ENCODE results near the gene RBM12. TPM values are rescaled to one million over a fixed set of nuclear protein-coding genes. Genes with fewer than 3 reads are reported as not detected.

The RBM12 gene
- total and polyA plus RNA-seq, 2 of the 8 experiments (the other 6 are each of a cell fraction or from before 2014, with no cell fraction given) = 187 to 214 TPM

DNA sequence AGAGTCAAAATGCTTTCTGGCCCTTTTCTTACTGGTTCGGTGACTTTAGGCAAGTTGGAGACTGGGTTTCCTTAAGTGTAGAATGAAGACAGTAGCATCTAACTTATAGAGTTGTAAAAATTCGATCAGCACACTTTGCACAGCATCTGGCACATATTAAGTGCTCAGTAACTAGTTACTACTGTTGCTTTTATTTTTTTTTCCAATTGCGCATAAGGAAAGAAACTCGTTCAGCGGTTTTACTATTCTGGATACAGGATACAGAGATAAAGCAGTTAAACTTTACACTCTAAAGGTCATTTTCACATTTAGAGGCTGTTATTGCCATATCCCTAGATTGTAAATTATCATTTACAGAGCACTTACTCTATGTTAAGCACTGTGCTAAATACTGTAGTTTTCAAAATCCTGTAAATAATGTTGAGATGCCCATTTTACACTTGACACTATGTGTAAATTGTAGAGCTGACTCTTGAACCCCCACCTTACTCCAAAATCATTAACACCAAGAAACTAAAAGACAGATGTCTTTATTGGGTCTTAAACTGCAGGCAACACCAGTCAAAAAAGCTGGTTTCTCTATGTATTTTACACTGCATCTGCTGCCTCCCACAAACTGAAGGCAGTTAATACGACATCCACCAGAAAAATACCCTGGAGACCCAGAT is 35.4 kb upstream of the RBM12 start:
- Histone ChIP-seq H3K36me3 (ENCODE audit: control insufficient read depth in 2 of 4, insufficient read depth in 4 of 4, low read length in 3 of 4) (peaks cover 3 to 34% (median 14%) of the 10 kb centered on the region in 4 experiments), H2BK20ac (ENCODE audit: low read length) (no peak overlapping the region), H3K79me2 (ENCODE audit: control insufficient read depth in 1 of 2, insufficient read depth in 2 of 2, low read length in 2 of 2) (peaks cover 0 to 8% of the 10 kb centered on the region in 2 experiments; a peak in 2 of 4 replicates), H2AFZ (ENCODE audit: low read length) (peak overlapping the region; percentile 11; the same call in 1 of the 2 replicates), H4K20me1 (replicated peaks in 1 of 2; ENCODE audit: control insufficient read depth in 1 of 2, insufficient read depth in 2 of 2, low read length in 2 of 2) (peaks cover 0 to 8% of the 10 kb centered on the region in 2 experiments), H3K4me2 (ENCODE audit: insufficient read depth in 1 of 2, low read depth in 2 of 2, low read length in 2 of 2) (peak overlapping the region; percentile 75 to 91), H2BK120ac (replicated peaks; ENCODE audit: low read depth, low read length) (no peak overlapping the region), H2AK5ac (ENCODE audit: low read depth, low read length) (no peak overlapping the region), H3K23ac (ENCODE audit: insufficient read length) (no peak overlapping the region), H2BK12ac (ENCODE audit: low read depth, low read length) (no peak overlapping the region), H3K4ac (replicated peaks; ENCODE audit: insufficient read length, low read depth, low read length) (no peak overlapping the region), H3K14ac (ENCODE audit: insufficient read length) (no peak overlapping the region), H4K91ac (replicated peaks; ENCODE audit: insufficient read length, low read length) (no peak overlapping the region), H3K27me3 (replicated peaks in 1 of 4; ENCODE audit: control insufficient read depth in 3 of 4, extremely low read depth in 1 of 4, insufficient read depth in 3 of 4, low read length in 3 of 4) (no peaks in the 10 kb centered on the region), H3K23me2 (ENCODE audit: low read depth, low read length) (peaks cover 13% of the 10 kb centered on the region), H2BK15ac (ENCODE audit: low read length) (no peak overlapping the region), H3K18ac (ENCODE audit: extremely low read depth, low read length) (no peak overlapping the region), H3K9me3 (ENCODE audit: insufficient read depth in 2 of 2, low read depth in 1 of 2, low read length in 1 of 2) (no peaks in the 10 kb centered on the region), H4K8ac (ENCODE audit: extremely low read depth, insufficient read depth, low read length) (no peak overlapping the region), H3K79me1 (ENCODE audit: low read depth, low read length) (no peaks in the 10 kb centered on the region), H3K4me1 (replicated peaks in 1 of 4; ENCODE audit: control insufficient read depth in 3 of 4, insufficient read depth in 4 of 4, low read length in 3 of 4) (peaks cover 0 to 2% (median under 1%) of the 10 kb centered on the region in 4 experiments; a peak in 3 of 7 replicates), H3K56ac (replicated peaks; ENCODE audit: insufficient read length, low read depth, low read length) (no peak overlapping the region), H3K4me3 (ENCODE audit: extremely low read depth in 1 of 4, insufficient read depth in 2 of 4, low read depth in 3 of 4, low read length in 4 of 4) (peak overlapping the region; percentile 66 to 99 (median 88)), H3K27ac (ENCODE audit: low read depth, low read length) (peak overlapping the region; percentile 78), H3K9ac (replicated peaks in 1 of 4; ENCODE audit: extremely low read depth in 1 of 4, low read depth in 3 of 4, low read length in 3 of 4) (peak overlapping the region in 3 of 4 experiments; percentile 80 to 96 (median 91); a peak in 6 of 7 replicates), H4K5ac (ENCODE audit: insufficient read length, low read depth, low read length) (no peak overlapping the region), H2BK5ac (ENCODE audit: low read depth, low read length) (no peak overlapping the region)
- POLR2A ChIA-PET (ENCODE audit: partially characterized antibody) = interaction anchor here (0.9 to 40.1 kb wide), 12 partner anchors 30 to 254 kb away, joined by 3 to 2341 read pairs (median 3); partner anchors contain the start of genes CPNE1, ERGIC3, RBM12 and RBM39
- DNase-seq (ENCODE audit: low read depth in 1 of 2, low spot score in 2 of 2) = no peak
- CTCF ChIA-PET (ENCODE audit: partially characterized antibody) = interaction anchor here (0.6 to 2.4 kb wide), 9 partner anchors 9 to 902 kb away, joined by 3 to 8 read pairs (median 3); partner anchors contain the start of gene RBM39
- FAIRE-seq = no peak
- WGBS, 2 experiments (ENCODE audit: extremely low coverage in 1 of 2, insufficient coverage in 1 of 2, insufficient read length in 1 of 2, insufficient replicate concordance in 2 of 2, low coverage in 1 of 2, low lambda C conversion rate in 2 of 2, missing lambda C conversion rate in 1 of 2) = 41% methylated on average over 6 of the region's 6 CpGs; no CpG with 5 or more reads in 1 of the 2 experiments
- TF ChIP-seq RXRA (IDR thresholded peaks at IDR 0.05; ENCODE audit: insufficient read depth, low read depth, low read length) (no peak), FOSL1 (IDR thresholded peaks at IDR 0.05; ENCODE audit: insufficient read depth, low read depth, low read length) (no peak), JUN (IDR thresholded peaks at IDR 0.05; ENCODE audit: low read depth, low read length) (no peak), HDAC2 (IDR thresholded peaks at IDR 0.05; ENCODE audit: borderline replicate concordance in 1 of 2, low read depth in 2 of 2, low read length in 2 of 2) (no peak), SIX5 (IDR thresholded peaks at IDR 0.05; ENCODE audit: low read depth, low read length) (no peak), SAP30 (IDR thresholded peaks at IDR 0.05; ENCODE audit: insufficient read depth, insufficient replicate concordance, low read length) (no peak), SIN3A (conservative IDR thresholded peaks at IDR 0.05 in 1 of 2, IDR thresholded peaks at IDR 0.05 in 1 of 2; ENCODE audit: low read depth in 1 of 2, low read length in 2 of 2) (no peak), ZNF274 (IDR thresholded peaks at IDR 0.05; ENCODE audit: borderline replicate concordance, extremely low read depth, low read length) (no peak)
- TF ChIP-seq, protein P1, sequence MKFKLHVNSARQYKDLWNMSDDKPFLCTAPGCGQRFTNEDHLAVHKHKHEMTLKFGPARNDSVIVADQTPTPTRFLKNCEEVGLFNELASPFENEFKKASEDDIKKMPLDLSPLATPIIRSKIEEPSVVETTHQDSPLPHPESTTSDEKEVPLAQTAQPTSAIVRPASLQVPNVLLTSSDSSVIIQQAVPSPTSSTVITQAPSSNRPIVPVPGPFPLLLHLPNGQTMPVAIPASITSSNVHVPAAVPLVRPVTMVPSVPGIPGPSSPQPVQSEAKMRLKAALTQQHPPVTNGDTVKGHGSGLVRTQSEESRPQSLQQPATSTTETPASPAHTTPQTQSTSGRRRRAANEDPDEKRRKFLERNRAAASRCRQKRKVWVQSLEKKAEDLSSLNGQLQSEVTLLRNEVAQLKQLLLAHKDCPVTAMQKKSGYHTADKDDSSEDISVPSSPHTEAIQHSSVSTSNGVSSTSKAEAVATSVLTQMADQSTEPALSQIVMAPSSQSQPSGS (IDR thresholded peaks at IDR 0.05; ENCODE audit: low read length) = no peak
